GM23248 (cell line): ENCODE measurements around the gene SSTR5. TPM values are rescaled to one million over a fixed set of nuclear protein-coding genes. Genes with fewer than 3 reads are reported as not detected.

Source experiments
- DNase-seq: peaks from one replicate; pipeline ENCODE4 v3.0.0-alpha.2; 2015
- H2AFZ ChIP-seq: fragments of 200-600 bp; sonication (generic); 2 replicates; pipeline ENCODE4 v1.6.1; 2016; ENCODE audit warnings: antibody characterized with exemption
- H3F3A ChIP-seq: fragments of 200-600 bp; sonication (generic); 2 replicates; pipeline ENCODE4 v1.6.1; 2016; ENCODE audit warnings: mild to moderate bottlenecking, antibody characterized with exemption, mixed run types; ENCODE audit not compliant: insufficient read depth
- H3K27ac ChIP-seq: fragments of 200-600 bp; sonication (generic); 2 replicates; pipeline ENCODE4 v1.5.1; 2016; ENCODE audit warnings: mild to moderate bottlenecking
- H3K27me3 ChIP-seq: fragments of 200-600 bp; sonication (generic); replicated peaks from 2 replicates; pipeline ENCODE4 v1.6.1; 2016; ENCODE audit warnings: mild to moderate bottlenecking; ENCODE audit not compliant: insufficient read depth
- H3K36me3 ChIP-seq: fragments of 200-600 bp; sonication (generic); 2 replicates; pipeline ENCODE4 v1.6.1; 2016; ENCODE audit warnings: low read depth, mild to moderate bottlenecking
- H3K4me1 ChIP-seq: fragments of 200-600 bp; sonication (generic); 2 replicates; pipeline ENCODE4 v1.6.1; 2016; ENCODE audit warnings: mild to moderate bottlenecking; ENCODE audit not compliant: insufficient read depth
- H3K4me2 ChIP-seq: fragments of 200-600 bp; sonication (generic); one replicate; pipeline ENCODE4 v1.6.1; 2016; ENCODE audit warnings: mild to moderate bottlenecking; ENCODE audit not compliant: unreplicated experiment
- H3K4me3 ChIP-seq: fragments of 200-600 bp; sonication (generic); 2 replicates; pipeline ENCODE4 v1.5.1; 2016; ENCODE audit warnings: mild to moderate bottlenecking
- H3K79me2 ChIP-seq: fragments of 200-600 bp; sonication (generic); 2 replicates; pipeline ENCODE4 v1.6.1; 2016; ENCODE audit warnings: mild to moderate bottlenecking; ENCODE audit not compliant: insufficient read depth
- H3K9ac ChIP-seq: fragments of 200-600 bp; sonication (generic); 2 replicates; pipeline ENCODE4 v1.6.1; 2016; ENCODE audit warnings: mild to moderate bottlenecking
- H3K9me2 ChIP-seq: fragments of 200-600 bp; sonication (generic); 2 replicates; pipeline ENCODE4 v1.6.1; 2016; ENCODE audit warnings: mixed run types, mild to moderate bottlenecking, moderate library complexity; ENCODE audit not compliant: insufficient read depth
- H3K9me3 ChIP-seq: fragments of 200-600 bp; sonication (generic); one replicate; pipeline ENCODE4 v1.6.1; 2017; ENCODE audit warnings: low read depth
- H4K20me1 ChIP-seq: fragments of 200-600 bp; sonication (generic); 2 replicates; pipeline ENCODE4 v1.6.0; 2016; ENCODE audit not compliant: insufficient read depth
- EZH2 ChIP-seq: fragments of 200-600 bp; sonication (generic); IDR thresholded peaks from 2 replicates; pipeline ENCODE4 v1.6.1; 2018; ENCODE audit warnings: antibody characterized with exemption, mild to moderate bottlenecking; ENCODE audit not compliant: insufficient read depth, poor library complexity, severe bottlenecking
- EZH2phosphoT487 ChIP-seq: fragments of 200-600 bp; sonication (generic); IDR thresholded peaks from 2 replicates; pipeline ENCODE4 v1.6.1; 2018; ENCODE audit warnings: antibody characterized with exemption, moderate library complexity, mild to moderate bottlenecking, low read depth; ENCODE audit not compliant: insufficient read depth
- WGBS, 2 experiments: methylation state at CpG; one replicate each; pipeline ENCODE4 v1.1.6; 2015 to 2017; ENCODE audit warnings: low lambda C conversion rate in 2 of 2, low coverage in 1 of 2; ENCODE audit errors: missing lambda C conversion rate in 2 of 2; 5-methylcytosine and 5-hydroxymethylcytosine counted together
- in situ Hi-C: fragments of 300-500 bp; cut with MboI; formaldehyde crosslinking; loops from 2 replicates; pipeline ENCODE4 v1.15.0; 2020
- polyA plus RNA-seq: library from polyadenylated mRNA; unstranded; fragments of >200 nt; fragmentation: Nextera tagmentation; extraction: Ambion mirVana; gene quantifications from 2 replicates; pipeline ENCODE4 v1.2.1, GENCODE V29; 2016
- total RNA-seq: library from RNA; depleted of rRNA; stranded (reverse); fragments of >200 nt; shearing (Covaris generic); gene quantifications from 2 replicates; pipeline ENCODE4 v1.2.3, GENCODE V29; 2014

SSTR5 gene
- total and polyA plus RNA-seq, 2 experiments from 2014 or later = not detected

DNA sequence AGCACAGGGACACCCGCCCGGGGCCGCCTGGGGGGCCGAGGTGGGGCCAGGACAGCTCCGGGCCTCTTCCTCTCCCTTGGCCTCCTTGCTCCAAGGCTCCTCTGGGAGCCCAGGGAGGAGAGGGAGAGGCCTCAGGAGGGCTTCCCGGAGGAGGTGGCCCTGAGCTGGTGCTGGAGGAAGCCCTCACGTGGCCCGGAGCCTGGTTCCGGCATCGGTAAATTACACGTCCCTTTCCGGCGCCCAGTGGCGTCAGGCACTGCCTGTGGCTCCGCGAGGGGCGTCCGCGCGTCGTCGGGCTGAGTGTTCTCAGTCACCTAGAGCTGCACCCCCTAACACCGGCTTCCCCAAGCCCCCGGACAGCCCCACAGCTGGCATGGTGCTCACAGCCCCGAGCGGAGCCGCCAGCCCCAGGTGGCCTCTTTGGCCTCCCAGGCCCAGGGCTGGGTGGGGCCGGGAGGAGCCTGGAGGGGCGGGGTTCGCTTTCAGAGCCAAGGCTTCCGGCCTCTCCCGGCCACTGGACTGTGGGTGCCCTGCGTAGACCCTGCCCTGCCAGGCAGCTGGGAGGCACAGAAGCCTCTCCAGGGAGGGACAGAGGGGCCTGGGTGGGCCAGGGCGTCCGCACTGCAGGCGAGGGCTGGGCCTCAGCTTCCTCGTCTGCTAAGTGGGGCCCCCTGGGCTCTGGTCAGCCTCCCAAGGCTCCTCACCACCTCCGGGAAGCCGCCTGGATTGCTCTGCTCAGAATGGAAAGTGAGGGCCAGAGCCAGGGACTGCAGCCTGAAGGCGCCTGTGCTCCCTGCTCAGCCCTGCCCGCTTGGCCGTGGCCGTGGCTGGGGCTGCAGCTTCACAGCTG is 27.9 kb upstream of the SSTR5 start:
- 0 out of 2 replicates have a peak, but pooled peaks cover 4% of the 10 kb centered on the region for H3K27me3 ChIP-seq

DNA sequence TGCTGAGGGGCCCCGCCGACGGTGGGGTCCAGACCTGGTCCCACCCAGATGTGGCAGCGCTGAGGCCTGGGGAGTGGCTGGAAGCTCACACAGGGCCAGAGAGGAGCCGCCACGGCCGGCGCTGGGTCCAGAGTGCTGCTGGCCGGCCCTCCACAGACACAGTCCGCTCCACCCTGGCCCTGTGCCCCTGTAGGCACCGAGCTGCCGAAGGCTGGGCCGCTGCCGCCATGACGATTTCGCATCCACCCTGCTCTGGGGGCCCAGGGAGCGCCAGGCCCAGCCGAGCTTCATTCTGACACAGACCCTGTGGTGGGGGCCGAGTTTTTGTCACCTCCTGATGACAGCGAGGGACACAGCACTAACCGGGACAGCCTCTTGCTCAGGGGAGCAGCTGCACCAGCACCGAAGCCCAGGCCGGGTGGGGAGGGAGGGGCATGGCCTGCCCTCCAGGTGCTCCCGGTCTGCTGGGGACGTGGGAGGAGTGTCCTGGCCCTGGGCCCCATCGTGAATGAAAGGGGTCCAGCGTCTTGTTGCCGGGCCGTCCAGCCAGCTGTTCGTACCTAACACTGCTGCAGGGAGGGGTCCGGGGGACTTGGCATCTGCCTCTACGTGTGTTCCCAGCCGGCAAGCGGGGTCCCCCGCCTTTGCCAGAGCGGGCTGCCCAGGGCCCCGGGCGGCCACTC is 27.1 kb upstream of the SSTR5 start:
- WGBS, 2 experiments = 25 to 34% methylated on average over 27 to 38 of the region's 38 CpGs
- no peak for TF ChIP-seq EZH2phosphoT487
- TF ChIP-seq EZH2 = no peak
- Histone ChIP-seq H3K4me2 (no peak overlapping the region), H3K4me3 (no peak overlapping the region), H3K4me1 (no peaks in the 10 kb centered on the region), H3F3A (no peaks in the 10 kb centered on the region), H4K20me1 (no peaks in the 10 kb centered on the region), H2AFZ (no peak overlapping the region), H3K27ac (no peak overlapping the region), H3K79me2 (no peaks in the 10 kb centered on the region), H3K36me3 (no peaks in the 10 kb centered on the region), H3K9ac (no peak overlapping the region), H3K9me3 (no peaks in the 10 kb centered on the region), H3K9me2 (no peaks in the 10 kb centered on the region), H3K27me3 (0 out of 2 replicates have a peak, but pooled peaks cover 4% of the 10 kb centered on the region)
- no peak for DNase-seq
- in situ Hi-C loops = no loop called here

More for the DNA sequence above, 27.9 kb upstream of the SSTR5 start:
- Histone ChIP-seq H3K79me2 (no peaks in the 10 kb centered on the region), H3K9me2 (no peaks in the 10 kb centered on the region), H3K27ac (no peak overlapping the region), H3F3A (no peaks in the 10 kb centered on the region), H3K36me3 (no peaks in the 10 kb centered on the region), H3K9ac (no peak overlapping the region), H4K20me1 (no peaks in the 10 kb centered on the region), H2AFZ (no peak overlapping the region), H3K9me3 (no peaks in the 10 kb centered on the region), H3K4me1 (no peaks in the 10 kb centered on the region), H3K4me3 (no peak overlapping the region), H3K4me2 (no peak overlapping the region)
- no peak for DNase-seq
- 31 to 46% methylated on average over 22 to 42 of the region's 43 CpGs for WGBS, 2 experiments
- TF ChIP-seq EZH2phosphoT487 (no peak), EZH2 (no peak)
- in situ Hi-C loops = no loop called here

DNA sequence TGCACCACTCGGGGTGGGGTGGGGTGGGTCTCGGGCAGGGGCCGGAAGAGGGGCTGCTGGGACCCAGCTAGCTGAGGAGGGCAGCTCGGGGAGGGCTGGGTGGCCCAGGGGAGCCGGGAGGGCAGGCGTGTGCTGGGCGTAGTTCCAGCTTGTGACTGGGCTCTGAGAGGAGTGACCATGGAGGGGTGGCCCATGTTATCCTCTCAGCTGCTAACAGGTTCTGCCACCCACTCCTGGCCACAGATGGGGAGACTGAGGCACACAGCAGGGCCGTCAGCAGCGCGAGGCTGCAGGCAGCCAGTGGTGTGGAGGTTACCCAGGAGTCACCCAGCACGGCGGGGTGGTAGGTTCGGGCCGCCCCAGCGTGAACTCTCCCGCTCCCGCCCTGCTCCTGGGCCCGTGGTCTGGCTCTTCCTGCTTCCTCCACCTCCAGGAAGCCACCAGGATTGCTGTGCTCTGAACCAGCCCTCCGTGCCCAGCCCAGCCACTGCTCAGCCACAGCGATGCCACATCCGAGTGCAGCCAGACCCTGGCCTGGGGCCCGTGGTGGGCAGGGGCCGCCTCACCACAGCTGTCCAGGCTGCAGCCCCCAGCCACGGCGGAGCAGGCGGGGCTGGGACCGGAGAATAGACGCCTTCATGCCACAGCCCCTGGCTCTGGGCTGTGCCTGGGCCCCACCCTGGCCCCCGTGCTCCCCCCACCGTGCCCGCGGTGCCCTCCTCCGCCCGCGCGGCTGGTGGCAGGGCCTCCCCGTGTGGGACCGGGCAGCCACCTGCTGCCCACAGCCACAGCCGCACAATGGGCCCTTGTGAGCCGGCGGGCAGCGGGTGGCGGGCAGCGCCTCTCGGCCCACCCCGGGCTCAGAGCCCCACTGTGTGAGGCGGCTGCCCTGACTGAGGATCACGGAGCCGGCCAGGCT is 26.3 kb upstream of the SSTR5 start:
- WGBS, 2 experiments = 76 to 85% methylated on average over 33 to 44 of the region's 49 CpGs
- in situ Hi-C loops = no loop called here
- no peak for DNase-seq
- H3K9me3 ChIP-seq = no peaks in the 10 kb centered on the region
- no peaks in the 10 kb centered on the region for H3K79me2 ChIP-seq
- no peaks in the 10 kb centered on the region for H3K9me2 ChIP-seq
- no peak overlapping the region for H3K9ac ChIP-seq
- H3K27me3 ChIP-seq = 0 out of 2 replicates have a peak, but pooled peaks cover 4% of the 10 kb centered on the region
- H2AFZ ChIP-seq = no peak overlapping the region
- no peak overlapping the region for H3K4me3 ChIP-seq
- H3K4me1 ChIP-seq = no peaks in the 10 kb centered on the region
- H3K27ac ChIP-seq = no peak overlapping the region
- no peak for TF ChIP-seq EZH2phosphoT487
- no peak for TF ChIP-seq EZH2
- no peaks in the 10 kb centered on the region for H3K36me3 ChIP-seq
- no peaks in the 10 kb centered on the region for H4K20me1 ChIP-seq
- no peak overlapping the region for H3K4me2 ChIP-seq
- H3F3A ChIP-seq = no peaks in the 10 kb centered on the region

DNA sequence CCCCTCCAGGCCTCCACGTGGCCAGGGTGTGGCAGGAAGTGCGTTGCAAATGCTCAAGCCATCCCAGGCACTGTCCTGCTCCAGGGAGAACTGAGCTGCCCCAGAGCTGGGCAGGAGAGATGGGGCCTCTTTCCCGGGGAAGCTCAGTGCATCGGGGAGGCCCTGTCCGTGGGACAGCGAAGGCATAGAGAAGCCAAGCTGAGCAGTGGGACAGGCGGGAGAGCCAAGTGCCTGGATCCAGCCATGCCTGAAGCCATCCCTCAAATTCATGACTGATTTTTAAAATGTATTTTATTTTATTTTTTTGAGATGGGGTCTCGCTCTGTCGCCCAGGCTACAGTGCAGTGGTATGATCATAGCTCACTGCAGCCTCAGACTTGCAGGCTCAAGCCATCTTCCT is 25.4 kb upstream of the SSTR5 start:
- Histone ChIP-seq H3K27me3 (0 out of 2 replicates have a peak, but pooled peaks cover 4% of the 10 kb centered on the region), H3K4me3 (no peak overlapping the region), H3K36me3 (no peaks in the 10 kb centered on the region), H3K4me1 (no peaks in the 10 kb centered on the region), H2AFZ (no peak overlapping the region), H3K9me3 (no peaks in the 10 kb centered on the region), H3K4me2 (no peak overlapping the region), H3K9ac (no peak overlapping the region), H3K79me2 (no peaks in the 10 kb centered on the region), H3F3A (no peaks in the 10 kb centered on the region), H3K27ac (no peak overlapping the region), H4K20me1 (no peaks in the 10 kb centered on the region), H3K9me2 (no peaks in the 10 kb centered on the region)
- TF ChIP-seq EZH2phosphoT487 (no peak), EZH2 (no peak)
- in situ Hi-C loops = no loop called here
- no peak for DNase-seq
- 78 to 80% methylated on average over 9 of the region's 9 CpGs for WGBS, 2 experiments
